ENCODE data around the gene CDHR3. TPM values are rescaled to one million over a fixed set of nuclear protein-coding genes. Genes with fewer than 3 reads are reported as not detected.

CDHR3 gene
- total RNA-seq, 1 donor from 2014 or later: 0.75 TPM

DNA sequence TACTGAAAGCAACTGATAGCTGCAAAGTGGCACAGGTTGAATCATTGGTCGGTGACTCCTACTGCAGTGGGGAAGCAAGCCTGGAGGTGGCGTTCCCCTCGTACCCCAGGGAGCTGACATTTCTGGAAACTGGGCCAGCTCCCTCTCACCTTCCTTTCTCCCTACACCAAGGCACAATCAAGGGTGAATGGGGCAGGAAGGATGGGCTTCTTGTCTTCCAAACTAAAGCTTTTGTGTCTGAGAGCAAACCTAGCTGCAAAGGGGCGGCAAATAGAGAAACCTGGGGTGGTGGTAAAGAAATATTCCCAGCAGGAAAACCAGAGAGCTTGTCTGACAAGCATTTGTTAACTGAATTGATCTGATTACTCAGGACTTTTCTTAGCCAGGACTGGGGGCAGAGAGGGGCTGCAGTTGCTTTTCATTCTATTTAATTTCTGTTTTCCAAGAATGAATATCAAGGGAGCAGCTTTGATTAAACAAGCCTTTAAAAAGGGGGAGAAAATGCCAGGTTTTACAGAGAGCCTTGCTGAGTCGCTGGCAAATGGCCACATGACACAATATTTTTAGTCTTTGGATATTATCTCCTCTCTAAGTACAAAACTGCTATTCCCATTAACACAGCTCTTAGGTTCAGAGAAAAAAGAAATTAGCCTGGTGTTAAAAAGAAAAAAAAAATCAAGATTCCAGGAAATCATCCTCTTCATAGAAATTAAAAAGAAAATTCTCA is 27.8 kb downstream of the CDHR3 start:
- H3K4me3 Mint-ChIP-seq: no peak overlapping the region
- intact Hi-C loops (cut with micrococcal nuclease): no loop called here
- ATAC-seq (ENCODE audit: low read depth) (no peak), DNase-seq (no peak)
- no peaks in the 10 kb centered on the region for H3K9me3 Mint-ChIP-seq
- H3K4me1 Mint-ChIP-seq: peaks cover 9% of the 10 kb centered on the region
- H3K27me3 Mint-ChIP-seq: peaks cover 4% of the 10 kb centered on the region
- no peak for TF ChIP-seq CTCF (IDR thresholded peaks at IDR 0.05)
- H3K36me3 Mint-ChIP-seq (ENCODE audit: low read depth): no peaks in the 10 kb centered on the region
- no peak overlapping the region for H3K27ac Mint-ChIP-seq
- ChIA-PET CTCF (no interaction called here), POLR2A (no interaction called here)

DNA sequence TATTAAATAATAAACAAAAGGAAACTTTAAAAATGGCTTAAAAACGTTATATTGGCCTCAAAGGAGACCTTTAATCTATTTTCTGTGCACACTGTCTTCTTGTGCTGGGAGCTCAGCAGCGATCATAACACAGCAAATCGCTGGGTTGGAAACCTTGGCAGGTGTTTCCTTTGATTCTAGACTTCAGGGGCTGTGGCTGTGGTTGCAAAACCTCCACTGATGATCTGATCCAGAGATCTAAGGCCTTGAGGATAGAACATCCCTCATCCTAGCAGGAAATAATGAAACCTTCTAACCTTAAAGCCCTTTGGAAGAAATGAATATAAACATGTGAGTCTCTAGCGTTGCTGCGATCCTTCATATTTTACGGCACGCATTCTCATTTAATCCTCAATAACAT is 29.8 kb downstream of the CDHR3 start:
- no peak for TF ChIP-seq CTCF (IDR thresholded peaks at IDR 0.05)
- no peak overlapping the region for H3K27ac Mint-ChIP-seq
- ChIA-PET CTCF (no interaction called here), POLR2A (no interaction called here)
- H3K27me3 Mint-ChIP-seq: peaks cover 4% of the 10 kb centered on the region
- ATAC-seq (ENCODE audit: low read depth) (no peak), DNase-seq (no peak)
- intact Hi-C loops (cut with micrococcal nuclease): no loop called here
- H3K4me3 Mint-ChIP-seq: no peak overlapping the region
- no peaks in the 10 kb centered on the region for H3K9me3 Mint-ChIP-seq
- no peaks in the 10 kb centered on the region for H3K36me3 Mint-ChIP-seq (ENCODE audit: low read depth)
- peaks cover 9% of the 10 kb centered on the region for H3K4me1 Mint-ChIP-seq

- H3K9me3 Mint-ChIP-seq: no peaks in the 10 kb centered on the region
- peaks cover 4% of the 10 kb centered on the region for H3K27me3 Mint-ChIP-seq
- peaks cover 8% of the 10 kb centered on the region for H3K4me1 Mint-ChIP-seq
- ATAC-seq (ENCODE audit: low read depth): no peak
- ChIA-PET POLR2A (no interaction called here), CTCF (no interaction called here)
- H3K36me3 Mint-ChIP-seq (ENCODE audit: low read depth): no peaks in the 10 kb centered on the region
- DNase-seq: no peak
- H3K27ac Mint-ChIP-seq: no peak overlapping the region
- no peak for TF ChIP-seq CTCF (IDR thresholded peaks at IDR 0.05)
- H3K4me3 Mint-ChIP-seq: no peak overlapping the region
- intact Hi-C loops (cut with micrococcal nuclease): no loop called here
Observed at GRCh38 chr7:105996860-105997737, 34.0 kb downstream of the CDHR3 start.

GRCh38 chr7:105999256-105999655 is 36.2 kb downstream of the CDHR3 start:
- Mint-ChIP-seq H3K27ac (no peak overlapping the region), H3K36me3 (ENCODE audit: low read depth) (no peaks in the 10 kb centered on the region), H3K9me3 (no peaks in the 10 kb centered on the region), H3K27me3 (peaks cover 2% of the 10 kb centered on the region), H3K4me3 (no peak overlapping the region), H3K4me1 (no peaks in the 10 kb centered on the region)
- ATAC-seq (ENCODE audit: low read depth) (no peak), DNase-seq (no peak)
- CTCF ChIA-PET: interaction anchor here (0.7 kb wide), 1 partner anchor 234 kb away, joined by 3 read pairs; no protein-coding TSS in a partner anchor
- POLR2A ChIA-PET: no interaction called here
- intact Hi-C loops (cut with micrococcal nuclease): no loop called here
- TF ChIP-seq CTCF (IDR thresholded peaks at IDR 0.05): no peak

- ChIA-PET POLR2A (interaction anchor here (0.7 kb wide), 1 partner anchor 22 kb away, joined by 3 read pairs; no protein-coding TSS in a partner anchor), CTCF (no interaction called here)
- H3K4me3 Mint-ChIP-seq: no peak overlapping the region
- peaks cover 2% of the 10 kb centered on the region for H3K27me3 Mint-ChIP-seq
- DNase-seq (no peak), ATAC-seq (ENCODE audit: low read depth) (no peak)
- H3K4me1 Mint-ChIP-seq: no peaks in the 10 kb centered on the region
- intact Hi-C loops (cut with micrococcal nuclease): no loop called here
- TF ChIP-seq CTCF (IDR thresholded peaks at IDR 0.05): no peak
- H3K27ac Mint-ChIP-seq: no peak overlapping the region
- peaks cover 6% of the 10 kb centered on the region for H3K9me3 Mint-ChIP-seq
- no peaks in the 10 kb centered on the region for H3K36me3 Mint-ChIP-seq (ENCODE audit: low read depth)
Observed at GRCh38 chr7:106001196-106001595, 38.1 kb downstream of the CDHR3 start.
